GM18511 (cell line): ENCODE data around the gene FGF3.
"Not testable (repeated sequence)": the region's sequence is repeated elsewhere in the genome, so short reads cannot be mapped to it uniquely, and the experiment has no call there.

Experiments used
- ATAC-seq: cut with Tn5 transposase; IDR thresholded peaks from one replicate; pipeline ENCODE4 v1.9.1; 2021; ENCODE audit warnings: mild to moderate bottlenecking, moderate library complexity; ENCODE audit not compliant: unreplicated experiment

FGF3 gene

DNA sequence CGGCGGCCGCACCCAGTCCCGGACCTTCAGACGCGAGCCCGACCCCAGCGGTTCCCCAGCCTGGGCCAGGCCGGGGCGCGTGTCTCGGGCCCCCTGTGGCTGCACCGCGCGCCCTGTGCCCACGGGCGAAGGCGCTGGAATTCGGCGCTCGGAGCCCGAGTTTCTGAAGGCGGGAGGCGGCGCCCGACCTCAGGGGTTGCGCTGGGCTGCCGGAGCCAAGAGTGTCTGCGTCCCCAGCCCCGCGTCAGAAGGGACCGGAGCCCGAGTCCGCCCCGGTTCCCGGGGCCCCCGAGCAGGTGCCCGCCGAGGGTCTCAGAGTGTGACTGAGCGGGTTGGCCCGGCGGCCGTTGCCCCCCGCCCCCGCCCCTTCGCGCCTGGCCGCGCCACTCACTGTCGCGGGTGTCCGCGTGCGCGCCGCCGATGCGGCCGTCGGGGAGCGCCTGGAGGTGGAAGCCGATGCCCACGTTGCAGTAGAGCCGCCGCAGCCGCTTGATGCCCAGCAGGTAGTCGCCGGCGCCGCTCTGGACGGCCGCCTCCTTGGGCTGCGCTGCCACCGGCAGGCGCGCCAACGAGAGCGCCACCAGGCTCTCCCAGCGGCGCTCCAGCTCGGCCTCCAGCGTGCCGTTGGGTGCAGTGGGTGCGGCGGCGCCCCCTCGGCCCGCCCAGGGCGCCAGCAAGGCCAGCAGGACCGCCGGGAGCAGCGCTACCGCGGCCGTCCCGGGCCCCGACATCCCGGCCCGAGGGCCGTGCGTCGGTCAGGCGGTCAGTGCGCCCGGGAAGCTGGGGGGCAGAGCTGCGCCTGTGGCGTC is 44.7 kb downstream of the FGF3 start:
- ATAC-seq, result no peak

DNA sequence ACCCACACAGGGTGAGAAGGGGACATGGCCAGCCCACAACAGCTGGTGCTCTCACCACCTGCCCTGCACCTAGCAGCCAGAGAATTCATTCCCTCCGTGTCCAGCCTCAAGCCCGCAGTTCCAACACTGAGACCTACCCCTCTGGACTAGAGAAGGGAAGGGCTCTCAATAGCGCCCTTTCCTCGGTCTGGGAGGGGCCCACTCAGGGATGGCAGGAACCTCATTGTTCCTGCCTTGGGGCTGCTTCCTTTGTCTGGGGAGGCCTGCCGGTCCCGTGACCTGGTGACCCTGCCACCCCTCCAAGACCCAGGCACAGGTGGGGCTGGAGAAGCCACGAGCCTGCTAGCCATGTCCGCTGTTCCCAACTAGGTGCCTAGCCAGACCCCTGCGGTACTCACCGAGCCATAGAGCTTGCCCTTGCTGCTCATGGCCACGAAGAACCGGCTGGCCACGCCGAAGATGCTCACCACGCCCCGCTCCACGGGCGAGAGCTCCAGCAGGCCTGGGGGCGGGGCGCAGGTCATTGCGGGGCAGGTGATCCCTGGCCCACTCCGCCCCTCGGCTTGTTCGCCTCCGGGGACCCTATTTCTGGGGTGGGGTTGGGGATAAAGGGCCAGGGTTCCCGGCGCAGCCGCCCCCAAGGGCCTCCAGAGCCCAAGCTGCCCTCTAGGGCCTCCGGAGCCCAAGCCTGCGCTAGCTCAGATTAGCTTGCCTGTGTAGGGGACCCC is 45.4 kb downstream of the FGF3 start:
- no peak for ATAC-seq

DNA sequence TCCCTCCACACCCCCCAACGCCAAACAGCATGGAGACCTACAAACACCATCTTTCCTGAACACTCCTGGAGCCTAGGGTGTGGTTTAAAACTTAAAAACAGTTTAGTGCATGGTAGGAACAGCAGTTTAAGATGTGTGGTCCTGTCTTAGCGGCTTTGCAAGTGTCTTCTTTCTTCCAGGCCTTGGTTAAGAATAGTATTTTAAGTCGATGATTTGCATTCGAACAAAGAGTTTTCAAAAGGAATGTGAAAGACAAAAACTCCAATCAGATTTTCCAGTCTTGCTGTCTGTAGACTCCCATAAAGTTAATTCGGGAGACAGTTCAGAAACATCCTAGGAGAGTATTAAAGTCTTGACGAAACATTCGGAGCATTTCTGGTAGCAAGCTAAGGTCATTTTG is 47.8 kb downstream of the FGF3 start:
- no peak for ATAC-seq

GRCh38 chr11:69770540-69770939 is 48.7 kb downstream of the FGF3 start:
- ATAC-seq, result no peak

DNA sequence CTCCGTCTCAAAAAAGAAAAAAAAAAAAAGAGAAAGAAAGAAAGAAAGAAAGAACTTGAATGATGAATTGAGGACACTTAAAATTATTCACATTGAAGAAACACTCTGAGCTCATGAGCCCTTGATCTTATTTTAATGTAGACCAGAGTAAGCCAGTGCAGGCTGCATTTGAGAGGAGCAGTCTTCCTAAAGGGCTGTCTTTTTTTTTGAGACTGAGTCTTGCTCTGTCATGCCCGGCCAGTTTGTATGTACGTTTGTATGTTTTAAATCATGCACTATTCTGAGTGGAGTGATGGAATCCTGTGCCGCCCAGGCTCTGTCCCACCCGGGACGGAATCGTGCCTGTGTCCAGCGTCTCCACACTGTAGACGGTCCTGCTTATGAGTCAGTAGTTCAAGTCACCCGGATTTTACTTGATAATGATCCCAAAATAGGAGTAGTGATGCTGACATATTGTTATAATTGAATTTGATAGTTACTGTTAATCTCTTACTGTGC is 53.7 kb downstream of the FGF3 start:
- no peak for ATAC-seq

GRCh38 chr11:69764918-69765317 is 54.3 kb downstream of the FGF3 start:
- not testable (repeated sequence) for ATAC-seq

DNA sequence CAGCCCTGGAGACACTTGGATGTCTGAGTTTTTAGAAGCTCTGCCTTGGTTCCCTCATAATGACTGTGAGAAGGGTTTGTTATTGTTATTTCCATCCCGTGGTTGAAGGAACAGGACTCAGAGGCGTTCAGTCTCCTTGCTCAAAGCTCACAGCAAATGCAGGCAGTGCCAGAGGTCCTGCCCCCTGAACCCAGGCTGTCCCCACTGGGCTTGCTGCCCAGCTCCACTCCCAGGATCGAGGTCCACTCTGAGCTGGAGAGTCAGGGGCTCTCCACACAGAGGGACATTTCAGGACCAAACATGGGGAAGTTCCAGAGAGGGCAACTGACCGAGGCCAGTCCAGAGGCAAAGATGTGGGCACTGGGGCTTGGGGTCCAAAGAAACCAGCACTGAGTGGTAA is 58.9 kb downstream of the FGF3 start:
- ATAC-seq, result no peak
